ENCODE results near the gene COPA.

Gene COPA

GRCh38 chr1:160277987-160278386 lies 65.1 kb downstream of the COPA start:
- TF ChIP-seq GATA2 (IDR thresholded peaks at IDR 0.05; ENCODE audit: low read depth, low read length) = no peak
- TF ChIP-seq GATA3 (IDR thresholded peaks at IDR 0.05; ENCODE audit: low read depth, low read length) = no peak

GRCh38 chr1:160277330-160277729 lies 65.7 kb downstream of the COPA start:
- TF ChIP-seq GATA2 (IDR thresholded peaks at IDR 0.05; ENCODE audit: low read depth, low read length) = no peak
- TF ChIP-seq GATA3 (IDR thresholded peaks at IDR 0.05; ENCODE audit: low read depth, low read length) = no peak

GRCh38 chr1:160271025-160271424 lies 72.0 kb downstream of the COPA start:
- TF ChIP-seq GATA2 (IDR thresholded peaks at IDR 0.05; ENCODE audit: low read depth, low read length) = no peak
- TF ChIP-seq GATA3 (IDR thresholded peaks at IDR 0.05; ENCODE audit: low read depth, low read length) = no peak

- TF ChIP-seq GATA3 (IDR thresholded peaks at IDR 0.05; ENCODE audit: low read depth, low read length) = no peak
Observed at GRCh38 chr1:160267284-160267991, 75.6 kb downstream of the COPA start.

- TF ChIP-seq GATA2 (IDR thresholded peaks at IDR 0.05; ENCODE audit: low read depth, low read length) = no peak
- TF ChIP-seq GATA3 (IDR thresholded peaks at IDR 0.05; ENCODE audit: low read depth, low read length) = no peak
Observed at GRCh38 chr1:160264795-160265307, 78.2 kb downstream of the COPA start.

GRCh38 chr1:160261893-160262794 lies 80.9 kb downstream of the COPA start, which contains the start of gene DCAF8:
Gene DCAF8 (minus strand): TSS chr1:160262549. CDS start chr1:160244008, 18,541 bp downstream.
- TF ChIP-seq GATA2 (IDR thresholded peaks at IDR 0.05; ENCODE audit: low read depth, low read length) (no peak), GATA3 (IDR thresholded peaks at IDR 0.05; ENCODE audit: low read depth, low read length) (no peak)

- no peak for TF ChIP-seq GATA2 (IDR thresholded peaks at IDR 0.05; ENCODE audit: low read depth, low read length)
- no peak for TF ChIP-seq GATA3 (IDR thresholded peaks at IDR 0.05; ENCODE audit: low read depth, low read length)
Observed at GRCh38 chr1:160261556-160261892, 81.5 kb downstream of the COPA start.

GRCh38 chr1:160260406-160261382 lies 82.4 kb downstream of the COPA start:
- no peak for TF ChIP-seq GATA2 (IDR thresholded peaks at IDR 0.05; ENCODE audit: low read depth, low read length)
- TF ChIP-seq GATA3 (IDR thresholded peaks at IDR 0.05; ENCODE audit: low read depth, low read length) = no peak

- TF ChIP-seq GATA2 (IDR thresholded peaks at IDR 0.05; ENCODE audit: low read depth, low read length) (no peak), GATA3 (IDR thresholded peaks at IDR 0.05; ENCODE audit: low read depth, low read length) (no peak)
Observed at GRCh38 chr1:160258177-160258798, 84.8 kb downstream of the COPA start.

GRCh38 chr1:160257411-160258015 lies 85.5 kb downstream of the COPA start:
- TF ChIP-seq GATA3 (IDR thresholded peaks at IDR 0.05; ENCODE audit: low read depth, low read length) (no peak), GATA2 (IDR thresholded peaks at IDR 0.05; ENCODE audit: low read depth, low read length) (no peak)

GRCh38 chr1:160256396-160257046 lies 86.5 kb downstream of the COPA start:
- no peak for TF ChIP-seq GATA3 (IDR thresholded peaks at IDR 0.05; ENCODE audit: low read depth, low read length)
- no peak for TF ChIP-seq GATA2 (IDR thresholded peaks at IDR 0.05; ENCODE audit: low read depth, low read length)

- no peak for TF ChIP-seq GATA3 (IDR thresholded peaks at IDR 0.05; ENCODE audit: low read depth, low read length)
- no peak for TF ChIP-seq GATA2 (IDR thresholded peaks at IDR 0.05; ENCODE audit: low read depth, low read length)
Observed at GRCh38 chr1:160255781-160256300, 87.2 kb downstream of the COPA start.

Measured in SH-SY5Y (cell line).